Vagina (tissue), 2 donors: Measurements from ENCODE around the gene KRTAP2-2. TPM values are rescaled to one million over a fixed set of nuclear protein-coding genes. Genes with fewer than 3 reads are reported as not detected.

Experiments used
- DNase-seq, 2 donors: peaks; one replicate each; pipeline ENCODE4 v3.0.0-alpha.2; 2017; ENCODE audit errors: extremely low spot score in 2 of 2
- H3K27ac ChIP-seq: fragments of 200-600 bp; sonication (generic); one replicate; pipeline ENCODE4 v1.5.1; 2019
- H3K27me3 ChIP-seq: fragments of 200-600 bp; sonication (generic); one replicate; pipeline ENCODE4 v1.5.1; 2019
- H3K36me3 ChIP-seq, 2 donors: fragments of 200-600 bp; sonication (generic); one replicate each; pipeline ENCODE4 v1.5.1; 2017 to 2019
- H3K4me1 ChIP-seq: fragments of 200-600 bp; sonication (generic); one replicate; pipeline ENCODE4 v1.5.1; 2019
- H3K4me3 ChIP-seq, 2 donors: fragments of 200-600 bp; sonication (generic); 1 replicate in 1 of 2; 2 replicates in 1 of 2; pipeline ENCODE4 v1.5.1; 2016 to 2019
- H3K9me3 ChIP-seq: fragments of 200-600 bp; sonication (generic); one replicate; pipeline ENCODE4 v1.5.1; 2019
- CTCF ChIP-seq, 3 experiments: fragments of 450-650 bp in 2 of 3; fragments of 200-600 bp in 1 of 3; sonication (generic) in 1 of 3; IDR thresholded peaks; one replicate each; pipeline ENCODE4 v1.5.1; 2017 to 2019; ENCODE audit warnings: antibody characterized with exemption in 3 of 3, mild to moderate bottlenecking in 2 of 3, moderate library complexity in 2 of 3
- POLR2A ChIP-seq, 2 donors: fragments of 450-650 bp; IDR thresholded peaks; one replicate each; pipeline ENCODE4 v1.6.1; 2017; ENCODE audit warnings: antibody characterized with exemption in 2 of 2, mild to moderate bottlenecking in 2 of 2, moderate library complexity in 2 of 2
- POLR2AphosphoS5 ChIP-seq, 2 donors: sonication (generic); formaldehyde crosslinking; IDR thresholded peaks; one replicate each; pipeline ENCODE4 v1.9.0; 2017; ENCODE audit warnings: antibody characterized with exemption in 2 of 2, mild to moderate bottlenecking in 2 of 2, low read depth in 1 of 2; ENCODE audit not compliant: insufficient read depth in 1 of 2
- intact Hi-C: fragments of 100-400 bp; cut with DNase I; formaldehyde crosslinking; loops from one replicate; pipeline ENCODE4 v1.15.1; 2023
- total RNA-seq: library from RNA; depleted of rRNA; stranded (reverse); fragments of >200 nt; gene quantifications from one replicate; pipeline ENCODE4 v1.2.3, GENCODE V29; 2016

Gene KRTAP2-2
- total RNA-seq, 1 donor from 2014 or later: not detected

GRCh38 chr17:41076788-41077187 lies 21.8 kb upstream of the KRTAP2-2 start:
- Histone ChIP-seq H3K4me1 (no peaks in the 10 kb centered on the region), H3K36me3 (no peaks in the 10 kb centered on the region), H3K9me3 (no peaks in the 10 kb centered on the region), H3K27ac (no peak overlapping the region), H3K4me3 (no peak overlapping the region), H3K27me3 (no peaks in the 10 kb centered on the region)
- no peak for DNase-seq
- TF ChIP-seq POLR2A (IDR thresholded peaks at IDR 0.05) (no peak), CTCF (IDR thresholded peaks at IDR 0.05) (no peak), POLR2AphosphoS5 (IDR thresholded peaks at IDR 0.05; ENCODE audit: insufficient read depth in 1 of 2, low read depth in 1 of 2) (no peak)
- intact Hi-C loops: no loop called here

GRCh38 chr17:41073676-41074075 lies 18.6 kb upstream of the KRTAP2-2 start:
- Histone ChIP-seq H3K27ac (no peak overlapping the region), H3K9me3 (no peaks in the 10 kb centered on the region), H3K36me3 (no peaks in the 10 kb centered on the region), H3K4me1 (no peaks in the 10 kb centered on the region), H3K27me3 (no peaks in the 10 kb centered on the region), H3K4me3 (no peak overlapping the region)
- intact Hi-C loops: no loop called here
- TF ChIP-seq CTCF (IDR thresholded peaks at IDR 0.05): no peak
- no peak for DNase-seq

GRCh38 chr17:41071606-41072360 lies 16.8 kb upstream of the KRTAP2-2 start:
- Histone ChIP-seq H3K36me3 (no peaks in the 10 kb centered on the region), H3K4me1 (no peaks in the 10 kb centered on the region), H3K27ac (no peak overlapping the region), H3K9me3 (no peaks in the 10 kb centered on the region), H3K27me3 (no peaks in the 10 kb centered on the region), H3K4me3 (no peak overlapping the region)
- TF ChIP-seq POLR2AphosphoS5 (IDR thresholded peaks at IDR 0.05; ENCODE audit: insufficient read depth in 1 of 2, low read depth in 1 of 2) (no peak), CTCF (IDR thresholded peaks at IDR 0.05) (no peak), POLR2A (IDR thresholded peaks at IDR 0.05) (no peak)
- intact Hi-C loops: no loop called here
- no peak for DNase-seq

GRCh38 chr17:41069031-41069430 lies 14.0 kb upstream of the KRTAP2-2 start:
- H3K27ac ChIP-seq: no peak overlapping the region
- no peaks in the 10 kb centered on the region for H3K27me3 ChIP-seq
- intact Hi-C loops: no loop called here
- H3K4me3 ChIP-seq: no peak overlapping the region
- no peaks in the 10 kb centered on the region for H3K4me1 ChIP-seq
- TF ChIP-seq POLR2A (IDR thresholded peaks at IDR 0.05) (no peak), CTCF (IDR thresholded peaks at IDR 0.05) (no peak), POLR2AphosphoS5 (IDR thresholded peaks at IDR 0.05; ENCODE audit: insufficient read depth in 1 of 2, low read depth in 1 of 2) (no peak)
- no peaks in the 10 kb centered on the region for H3K9me3 ChIP-seq
- no peak for DNase-seq
- H3K36me3 ChIP-seq: no peaks in the 10 kb centered on the region

- no peaks in the 10 kb centered on the region for H3K27me3 ChIP-seq
- H3K27ac ChIP-seq: no peak overlapping the region
- no peaks in the 10 kb centered on the region for H3K9me3 ChIP-seq
- no peak overlapping the region for H3K4me3 ChIP-seq
- intact Hi-C loops: no loop called here
- no peak for TF ChIP-seq POLR2AphosphoS5 (IDR thresholded peaks at IDR 0.05; ENCODE audit: insufficient read depth in 1 of 2, low read depth in 1 of 2)
- H3K4me1 ChIP-seq: peaks cover 5% of the 10 kb centered on the region
- H3K36me3 ChIP-seq: no peaks in the 10 kb centered on the region
- DNase-seq: no peak
Measured at GRCh38 chr17:41067281-41067680, 12.3 kb upstream of the KRTAP2-2 start.
